Duodenal mucosa (tissue), 2 donors: ENCODE results near the gene TJP2.

Source experiments
- H3K27ac ChIP-seq: one replicate; pipeline ENCODE4 v1.7.0; 2013; ENCODE audit warnings: low read depth, low read length
- H3K27me3 ChIP-seq, 2 donors: one replicate each; pipeline ENCODE4 v1.7.0; 2013; ENCODE audit warnings: low read length in 2 of 2, control low read depth in 1 of 2; ENCODE audit not compliant: insufficient read depth in 2 of 2, control insufficient read depth in 1 of 2
- H3K36me3 ChIP-seq, 2 donors: one replicate each; pipeline ENCODE4 v1.7.0; 2013; ENCODE audit warnings: low read length in 2 of 2, control low read depth in 1 of 2; ENCODE audit not compliant: insufficient read depth in 2 of 2, control insufficient read depth in 1 of 2
- H3K4me1 ChIP-seq, 2 donors: one replicate each; pipeline ENCODE4 v1.7.0; 2013; ENCODE audit warnings: low read length in 2 of 2, control low read depth in 1 of 2; ENCODE audit not compliant: insufficient read depth in 2 of 2, control insufficient read depth in 1 of 2
- H3K4me3 ChIP-seq, 2 donors: one replicate each; pipeline ENCODE4 v1.7.0; 2013; ENCODE audit warnings: low read length in 2 of 2, low read depth in 1 of 2
- H3K9ac ChIP-seq, 2 donors: one replicate each; pipeline ENCODE4 v1.7.0; 2013; ENCODE audit warnings: low read length in 2 of 2, low read depth in 1 of 2
- H3K9me3 ChIP-seq, 2 donors: one replicate each; pipeline ENCODE4 v1.7.0; 2013; ENCODE audit warnings: low read length in 2 of 2, control low read depth in 1 of 2; ENCODE audit not compliant: control insufficient read depth in 1 of 2

Gene TJP2

DNA sequence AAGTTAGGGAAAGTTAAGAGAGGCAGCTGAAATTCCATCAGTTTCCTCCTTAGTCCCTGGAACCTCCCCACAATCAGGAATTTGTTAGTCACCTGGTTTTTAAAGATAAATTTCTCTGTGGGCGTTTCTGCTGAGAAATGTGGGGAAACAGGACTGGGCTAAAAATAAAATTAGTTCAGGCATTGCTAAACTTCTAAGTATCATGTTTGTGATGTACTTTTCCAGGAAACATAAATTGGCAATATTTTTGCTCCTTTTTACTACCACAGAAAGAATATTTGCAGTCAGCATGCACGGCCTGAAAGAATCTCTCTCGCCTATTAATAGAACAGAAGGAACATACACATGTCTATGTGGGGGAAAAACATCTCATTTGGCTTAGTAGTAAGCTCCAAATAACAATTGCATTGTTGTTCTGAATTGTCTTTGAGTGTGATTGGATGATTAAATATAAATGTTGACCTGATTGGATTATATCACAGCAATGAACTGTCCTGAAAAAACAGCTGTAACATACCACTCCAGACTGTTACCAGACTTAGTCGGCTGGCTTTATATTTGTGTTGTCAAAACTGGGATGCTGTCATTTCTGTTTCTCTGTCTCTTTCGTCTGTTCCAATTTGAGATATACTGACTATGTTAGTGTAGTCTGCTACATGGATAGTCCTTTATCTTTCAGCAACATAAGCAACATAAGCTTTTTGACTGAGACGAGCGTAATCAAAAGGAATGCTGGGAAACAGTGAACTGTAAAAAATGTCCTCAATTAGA, 12.9 kb downstream of the TJP2 start:
- H3K9me3 ChIP-seq, result no peaks in the 10 kb centered on the region
- H3K27me3 ChIP-seq, result no peaks in the 10 kb centered on the region
- peaks cover 5 to 14% of the 10 kb centered on the region in 2 donors for H3K4me1 ChIP-seq
- H3K4me3 ChIP-seq, result no peak overlapping the region
- H3K9ac ChIP-seq, result no peak overlapping the region
- H3K36me3 ChIP-seq, result peaks cover under 1% of the 10 kb centered on the region in 2 donors
- no peak overlapping the region for H3K27ac ChIP-seq

DNA sequence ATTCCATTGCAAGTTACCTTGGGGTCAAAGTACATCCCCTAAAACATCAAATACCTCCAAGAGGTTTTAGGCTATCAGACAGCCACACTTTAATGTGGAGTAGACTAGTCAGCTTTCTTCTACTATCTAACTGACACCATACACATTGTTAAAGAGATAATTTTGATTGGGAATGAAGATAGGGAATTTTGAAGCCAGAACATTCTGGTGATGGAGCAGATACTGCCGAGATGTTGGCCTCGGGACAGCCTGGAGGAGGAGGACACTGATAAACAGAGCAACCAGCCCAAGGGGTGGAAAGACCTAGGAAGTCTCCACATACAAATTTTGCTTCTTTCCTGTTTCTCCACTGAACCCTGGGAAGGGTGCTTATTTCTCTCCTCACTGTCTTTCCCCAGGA, 14.9 kb downstream of the TJP2 start:
- no peaks in the 10 kb centered on the region for H3K36me3 ChIP-seq
- no peak overlapping the region for H3K9ac ChIP-seq
- H3K4me3 ChIP-seq, result no peak overlapping the region
- H3K9me3 ChIP-seq, result no peaks in the 10 kb centered on the region
- no peak overlapping the region for H3K27ac ChIP-seq
- no peaks in the 10 kb centered on the region for H3K27me3 ChIP-seq
- peaks cover 13 to 14% of the 10 kb centered on the region in 2 donors for H3K4me1 ChIP-seq

DNA sequence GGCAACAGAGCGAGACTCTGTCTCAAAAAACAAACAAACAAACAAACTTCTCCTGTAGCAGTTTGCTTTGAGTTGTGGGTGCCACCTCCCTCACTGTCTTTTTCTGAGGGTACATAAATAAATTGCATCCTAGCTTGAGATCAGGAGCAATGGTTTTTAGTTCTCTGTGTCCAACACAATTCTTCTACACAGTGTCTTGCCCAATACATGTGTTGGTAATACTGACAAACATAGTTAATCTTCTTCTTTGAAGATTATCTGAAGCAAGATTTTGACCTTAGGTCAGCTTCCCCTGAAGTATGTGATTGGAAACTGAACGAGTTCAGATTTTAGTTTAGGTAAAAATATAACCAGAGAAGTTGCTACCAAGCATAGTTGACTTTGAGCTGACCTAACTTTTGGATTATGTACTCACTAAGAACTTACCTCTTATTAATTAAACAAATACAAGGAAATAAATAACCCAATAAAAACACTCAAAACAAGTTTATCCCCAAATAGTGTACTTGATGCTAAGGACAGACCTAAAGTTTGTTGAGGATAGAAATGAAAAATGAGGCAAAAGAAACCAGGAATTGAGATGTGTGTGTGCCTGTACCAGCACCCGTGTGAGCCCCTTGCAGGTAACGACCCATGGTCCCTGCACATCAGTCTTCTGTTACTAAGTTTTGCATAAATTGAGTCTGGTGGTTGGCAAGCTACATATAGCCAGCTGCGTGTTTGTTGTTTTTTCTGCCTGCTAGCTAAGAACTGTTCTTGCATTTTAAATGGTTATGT, 16.2 kb downstream of the TJP2 start:
- H3K9ac ChIP-seq, result no peak overlapping the region
- H3K4me1 ChIP-seq, result peaks cover 13 to 14% of the 10 kb centered on the region in 2 donors
- no peaks in the 10 kb centered on the region for H3K9me3 ChIP-seq
- no peaks in the 10 kb centered on the region for H3K36me3 ChIP-seq
- H3K27ac ChIP-seq, result no peak overlapping the region
- no peak overlapping the region for H3K4me3 ChIP-seq
- no peaks in the 10 kb centered on the region for H3K27me3 ChIP-seq

DNA sequence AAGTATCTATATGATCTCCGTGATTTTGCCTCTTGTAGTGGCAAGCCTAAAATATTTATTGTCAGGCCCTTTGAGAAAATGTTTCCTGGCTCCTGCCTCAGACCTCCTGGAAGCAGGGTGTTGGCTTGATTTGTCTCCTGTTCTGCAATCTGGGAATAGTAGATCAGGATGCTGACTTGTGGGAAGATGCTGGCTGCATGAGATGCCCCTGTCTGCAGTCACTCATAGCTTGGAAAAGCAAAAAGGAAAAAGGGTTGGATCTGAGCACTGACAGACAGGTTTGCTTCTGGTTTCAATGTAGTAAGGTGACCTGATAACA, 16.7 kb downstream of the TJP2 start:
- H3K27ac ChIP-seq, result no peak overlapping the region
- no peaks in the 10 kb centered on the region for H3K9me3 ChIP-seq
- H3K27me3 ChIP-seq, result no peaks in the 10 kb centered on the region
- H3K36me3 ChIP-seq, result no peaks in the 10 kb centered on the region
- no peak overlapping the region for H3K4me3 ChIP-seq
- H3K9ac ChIP-seq, result no peak overlapping the region
- peaks cover 13 to 14% of the 10 kb centered on the region in 2 donors for H3K4me1 ChIP-seq

DNA sequence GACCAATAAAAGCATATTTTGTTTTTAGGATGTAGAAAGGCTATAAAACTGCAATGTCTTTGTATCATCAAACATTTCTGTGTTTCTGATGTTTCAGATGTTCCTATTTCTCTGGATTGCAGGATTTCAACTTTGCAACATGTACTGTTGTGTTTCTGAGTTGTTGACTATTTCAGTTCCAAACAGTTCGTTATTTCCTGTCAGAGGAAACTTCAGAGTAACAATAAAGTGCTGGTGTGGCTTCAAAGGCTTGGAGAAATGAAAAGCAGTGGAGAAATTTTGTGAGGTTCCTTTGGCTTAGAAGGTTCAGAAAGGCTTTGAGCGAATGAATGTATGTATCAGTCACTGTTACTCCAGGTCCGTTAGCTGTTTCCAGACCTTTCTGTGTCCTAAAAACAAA, 17.2 kb downstream of the TJP2 start:
- Histone ChIP-seq H3K9me3 (no peaks in the 10 kb centered on the region), H3K4me1 (peaks cover 13 to 14% of the 10 kb centered on the region in 2 donors), H3K27ac (no peak overlapping the region), H3K4me3 (no peak overlapping the region), H3K27me3 (no peaks in the 10 kb centered on the region), H3K9ac (no peak overlapping the region), H3K36me3 (no peaks in the 10 kb centered on the region)

DNA sequence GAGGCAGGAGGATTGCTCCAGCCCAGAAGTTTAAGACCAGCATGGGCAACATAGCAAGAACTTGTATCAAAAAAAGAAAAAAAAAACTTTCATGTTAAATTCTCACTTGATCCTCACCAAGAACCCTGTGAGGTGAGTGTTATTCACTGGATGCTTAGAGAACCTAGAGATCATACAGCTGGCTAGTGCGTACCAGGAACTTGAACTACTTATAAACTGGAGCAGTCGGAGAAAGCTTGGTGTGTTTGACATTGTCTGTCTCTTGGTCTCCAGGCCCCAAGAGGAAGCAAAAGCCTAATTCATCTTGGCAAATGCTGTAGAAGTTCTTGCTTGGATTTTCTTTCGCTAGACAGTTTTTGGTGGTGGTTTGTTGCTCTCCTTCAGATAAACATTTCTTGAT, 18.1 kb downstream of the TJP2 start:
- H3K4me1 ChIP-seq, result peaks cover 13 to 14% of the 10 kb centered on the region in 2 donors
- H3K9me3 ChIP-seq, result no peaks in the 10 kb centered on the region
- no peaks in the 10 kb centered on the region for H3K36me3 ChIP-seq
- no peak overlapping the region for H3K9ac ChIP-seq
- H3K27ac ChIP-seq, result no peak overlapping the region
- H3K27me3 ChIP-seq, result no peaks in the 10 kb centered on the region
- no peak overlapping the region for H3K4me3 ChIP-seq

DNA sequence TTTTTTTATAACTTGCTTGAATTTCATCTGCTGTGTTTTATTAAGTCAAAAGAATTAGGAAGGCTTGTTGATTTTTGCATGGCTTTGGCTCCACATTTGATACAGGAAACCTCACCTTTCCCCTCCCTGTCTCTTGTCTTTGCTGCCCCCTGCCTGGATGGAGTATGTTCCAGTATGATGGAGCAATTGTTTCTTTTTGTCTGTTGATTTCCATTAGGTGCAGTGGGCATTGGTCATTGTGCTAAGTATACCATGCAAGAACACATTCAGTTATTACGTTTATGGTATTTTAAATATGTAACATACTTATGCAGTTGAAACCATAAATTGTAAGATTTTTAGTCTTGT, 19.6 kb downstream of the TJP2 start:
- no peaks in the 10 kb centered on the region for H3K27me3 ChIP-seq
- no peaks in the 10 kb centered on the region for H3K9me3 ChIP-seq
- no peak overlapping the region for H3K4me3 ChIP-seq
- H3K4me1 ChIP-seq, result peaks cover 10 to 13% of the 10 kb centered on the region in 2 donors
- H3K36me3 ChIP-seq, result no peaks in the 10 kb centered on the region
- H3K27ac ChIP-seq, result no peak overlapping the region
- no peak overlapping the region for H3K9ac ChIP-seq

DNA sequence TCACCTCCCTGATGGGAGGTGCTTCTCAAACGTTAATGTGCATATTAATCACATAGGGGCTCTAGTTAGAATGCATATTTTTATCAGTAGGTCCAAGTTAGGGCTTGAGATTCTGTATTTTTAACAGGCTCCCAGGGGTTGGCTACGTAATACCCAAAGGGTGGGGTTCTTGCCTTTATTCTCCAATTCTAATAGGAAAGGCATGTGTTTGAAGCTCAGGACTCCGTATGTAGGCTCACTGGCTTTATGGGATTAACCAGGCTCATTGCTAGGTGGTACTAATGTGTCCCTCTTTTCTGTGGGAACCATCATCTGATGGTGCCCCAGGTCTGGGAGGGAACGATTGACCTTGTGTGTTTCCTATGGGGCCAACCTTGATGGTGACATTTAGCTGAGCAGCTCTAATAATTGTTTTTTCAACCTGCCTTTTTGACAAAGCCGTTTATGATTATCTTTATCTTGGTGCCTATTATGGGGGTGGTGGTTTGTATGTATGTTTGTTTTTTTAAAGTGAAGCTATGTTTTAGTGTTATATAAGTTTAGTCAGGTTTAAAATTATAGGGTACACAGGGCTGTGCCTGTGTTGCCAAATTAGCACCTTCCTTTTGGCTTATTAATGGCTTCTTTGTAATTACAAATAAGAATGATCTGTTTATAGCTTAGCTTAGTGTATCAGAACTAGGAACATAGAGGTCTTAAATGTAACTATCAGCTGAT, 20.8 kb downstream of the TJP2 start:
- no peak overlapping the region for H3K9ac ChIP-seq
- H3K36me3 ChIP-seq, result no peaks in the 10 kb centered on the region
- H3K27me3 ChIP-seq, result no peaks in the 10 kb centered on the region
- no peak overlapping the region for H3K27ac ChIP-seq
- H3K4me1 ChIP-seq, result peaks cover 4 to 8% of the 10 kb centered on the region in 2 donors
- H3K9me3 ChIP-seq, result no peaks in the 10 kb centered on the region
- H3K4me3 ChIP-seq, result no peak overlapping the region

DNA sequence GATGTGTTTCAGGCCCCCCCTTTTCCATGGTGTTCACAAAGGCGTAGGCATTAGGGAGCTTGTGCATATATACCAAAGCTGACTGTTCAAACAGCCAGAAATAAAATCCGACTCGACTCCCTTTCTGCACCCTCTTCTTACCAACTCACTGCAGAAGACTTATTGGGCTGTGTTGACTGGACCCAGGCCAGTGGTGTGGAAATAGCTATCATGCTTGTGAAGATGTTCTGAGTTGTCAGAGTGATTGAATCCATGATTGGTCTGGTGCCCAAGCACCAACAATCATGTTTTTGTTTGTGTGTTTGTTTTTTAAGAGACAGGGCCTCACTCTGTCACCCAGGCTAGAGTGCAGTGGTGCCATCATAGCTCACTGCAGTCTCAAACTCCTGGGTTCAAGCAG, 21.6 kb downstream of the TJP2 start:
- Histone ChIP-seq H3K9me3 (no peaks in the 10 kb centered on the region), H3K4me1 (peaks cover 0 to 8% of the 10 kb centered on the region in 2 donors), H3K9ac (no peak overlapping the region), H3K4me3 (no peak overlapping the region), H3K36me3 (no peaks in the 10 kb centered on the region), H3K27me3 (no peaks in the 10 kb centered on the region), H3K27ac (no peak overlapping the region)

DNA sequence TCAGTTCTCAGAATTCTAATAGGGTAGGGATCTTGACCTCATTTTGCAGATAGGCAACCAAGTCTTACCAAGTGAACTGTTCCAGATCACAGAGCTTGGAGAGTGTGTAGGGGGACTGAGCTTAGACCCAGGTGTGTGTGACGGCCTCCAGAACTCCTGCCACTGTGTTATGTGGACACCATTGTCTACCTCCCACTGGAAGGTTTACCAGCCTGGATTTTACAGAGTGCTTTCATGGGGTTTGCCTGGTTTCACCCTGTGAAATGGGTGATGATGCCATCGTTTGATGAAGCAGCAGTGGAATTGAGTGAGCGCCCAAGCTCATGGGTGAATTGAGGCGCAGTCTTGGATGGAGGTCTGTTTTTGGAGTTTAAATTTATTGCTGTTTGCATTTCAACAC, 23.6 kb downstream of the TJP2 start:
- no peaks in the 10 kb centered on the region for H3K27me3 ChIP-seq
- H3K9me3 ChIP-seq, result no peaks in the 10 kb centered on the region
- peaks cover 0 to 5% of the 10 kb centered on the region in 2 donors for H3K4me1 ChIP-seq
- H3K36me3 ChIP-seq, result no peaks in the 10 kb centered on the region
- H3K9ac ChIP-seq, result no peak overlapping the region
- H3K4me3 ChIP-seq, result no peak overlapping the region
- H3K27ac ChIP-seq, result no peak overlapping the region
